ENCODE results near the gene TRIM6.

GRCh38 chr11:5621580-5621979, 25.1 kb downstream of the TRIM6 start:
- TF ChIP-seq EZH2 (IDR thresholded peaks at IDR 0.05; ENCODE audit: borderline replicate concordance, low read depth, low read length, severe bottlenecking) (no peak), CTCF (IDR thresholded peaks at IDR 0.05; ENCODE audit: extremely low read depth in 1 of 2, insufficient read depth in 1 of 2, low read depth in 1 of 2, low read length in 2 of 2) (no peak), POLR2AphosphoS5 (IDR thresholded peaks at IDR 0.05; ENCODE audit: insufficient read depth, low read depth, low read length) (no peak), POLR2A (IDR thresholded peaks at IDR 0.05; ENCODE audit: low read depth, low read length) (no peak), MAX (IDR thresholded peaks at IDR 0.05; ENCODE audit: insufficient read depth, insufficient read length) (no peak), GATA2 (IDR thresholded peaks at IDR 0.05; ENCODE audit: insufficient read depth, insufficient read length, low read depth, low read length) (no peak), MYC (IDR thresholded peaks at IDR 0.05; ENCODE audit: low read depth, low read length) (no peak)

All from endothelial cell of umbilical vein (primary cell).